Mucosa of descending colon (tissue), 3 donors: ENCODE data around the gene TRMT10C. TPM values are rescaled to one million over a fixed set of nuclear protein-coding genes. Genes with fewer than 3 reads are reported as not detected.

ENCODE experiments used
- ATAC-seq: fragments of 200-7000 bp; cut with Tn5 transposase; one replicate; pipeline ENCODE4 v1.9.1; 2020; ENCODE audit warnings: mild to moderate bottlenecking, moderate library complexity
- DNase-seq, 3 donors: peaks; one replicate each; pipeline ENCODE4 v3.0.0-alpha.2; 2020
- H3K36me3 ChIP-seq: fragments of 200-600 bp; one replicate; pipeline ENCODE4 v1.8.0; 2021; ENCODE audit warnings: low read depth, mild to moderate bottlenecking
- H3K4me1 ChIP-seq: fragments of 200-600 bp; one replicate; pipeline ENCODE4 v1.8.0; 2021; ENCODE audit warnings: low read depth, mild to moderate bottlenecking
- H3K4me3 ChIP-seq: fragments of 200-600 bp; one replicate; pipeline ENCODE4 v1.8.0; 2021; ENCODE audit warnings: mild to moderate bottlenecking
- H3K9me3 ChIP-seq: fragments of 200-600 bp; one replicate; pipeline ENCODE4 v1.8.0; 2021; ENCODE audit warnings: mild to moderate bottlenecking
- intact Hi-C, 2 donors: fragments of 100-400 bp; cut with DNase I in 1 of 2; cut with micrococcal nuclease in 1 of 2; formaldehyde crosslinking; loops; one replicate each; pipeline versions ENCODE4 v1.11.0 to v1.11.1; 2022; cut with DNase I, micrococcal nuclease
- total RNA-seq, 3 donors: library from RNA; stranded (reverse); fragmentation: NEBNext Ultra II Directional in 2 of 3; extraction: Animal tissue kit (Norgen Biotek cat#: 25700) in 2 of 3; gene quantifications; one replicate each; pipeline versions ENCODE4 v1.2.1 to v1.2.4, GENCODE V29; 2021 to 2023
- TF ChIP-seq, protein P1 (sequence below): fragments of 200-600 bp; IDR thresholded peaks from one replicate; pipeline ENCODE4 v1.8.0; 2022; ENCODE audit warnings: antibody characterized with exemption, mild to moderate bottlenecking
- donor health status: DM: no; HTN: no; CAD: no; lungs with moderate emphysema.
- donor health status: DM: no; HTN: no; CAD: no.
- donor health status: DM: no; HTN: yes; CAD: no.

TRMT10C gene
- total RNA-seq, 3 donors from 2014 or later = 14.4 to 17.6 (median 15.7) TPM

DNA sequence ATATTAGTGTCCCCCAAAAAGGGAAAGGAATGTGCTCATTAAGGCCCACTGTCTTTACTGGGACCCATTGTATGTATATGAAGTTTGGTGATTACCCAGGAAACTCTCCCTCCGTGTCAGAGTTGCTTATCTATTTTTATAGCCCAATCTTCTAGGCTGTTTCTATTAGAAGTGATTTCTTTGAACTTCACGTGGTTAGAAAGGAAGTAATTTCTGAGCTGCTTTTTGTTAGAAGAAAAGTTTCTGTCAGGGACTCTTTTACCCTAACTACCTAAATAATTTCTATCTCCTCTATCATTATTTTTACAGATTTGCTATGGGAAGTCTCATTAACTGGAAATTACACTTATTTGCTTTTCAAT lies 31.0 kb upstream of the TRMT10C start:
- TF ChIP-seq, protein P1, sequence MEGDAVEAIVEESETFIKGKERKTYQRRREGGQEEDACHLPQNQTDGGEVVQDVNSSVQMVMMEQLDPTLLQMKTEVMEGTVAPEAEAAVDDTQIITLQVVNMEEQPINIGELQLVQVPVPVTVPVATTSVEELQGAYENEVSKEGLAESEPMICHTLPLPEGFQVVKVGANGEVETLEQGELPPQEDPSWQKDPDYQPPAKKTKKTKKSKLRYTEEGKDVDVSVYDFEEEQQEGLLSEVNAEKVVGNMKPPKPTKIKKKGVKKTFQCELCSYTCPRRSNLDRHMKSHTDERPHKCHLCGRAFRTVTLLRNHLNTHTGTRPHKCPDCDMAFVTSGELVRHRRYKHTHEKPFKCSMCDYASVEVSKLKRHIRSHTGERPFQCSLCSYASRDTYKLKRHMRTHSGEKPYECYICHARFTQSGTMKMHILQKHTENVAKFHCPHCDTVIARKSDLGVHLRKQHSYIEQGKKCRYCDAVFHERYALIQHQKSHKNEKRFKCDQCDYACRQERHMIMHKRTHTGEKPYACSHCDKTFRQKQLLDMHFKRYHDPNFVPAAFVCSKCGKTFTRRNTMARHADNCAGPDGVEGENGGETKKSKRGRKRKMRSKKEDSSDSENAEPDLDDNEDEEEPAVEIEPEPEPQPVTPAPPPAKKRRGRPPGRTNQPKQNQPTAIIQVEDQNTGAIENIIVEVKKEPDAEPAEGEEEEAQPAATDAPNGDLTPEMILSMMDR = no peak
- intact Hi-C loops = no loop called here
- no peak overlapping the region for H3K4me3 ChIP-seq
- DNase-seq (no peak), ATAC-seq (no peak)
- no peaks in the 10 kb centered on the region for H3K9me3 ChIP-seq
- no peaks in the 10 kb centered on the region for H3K4me1 ChIP-seq
- H3K36me3 ChIP-seq = no peaks in the 10 kb centered on the region

DNA sequence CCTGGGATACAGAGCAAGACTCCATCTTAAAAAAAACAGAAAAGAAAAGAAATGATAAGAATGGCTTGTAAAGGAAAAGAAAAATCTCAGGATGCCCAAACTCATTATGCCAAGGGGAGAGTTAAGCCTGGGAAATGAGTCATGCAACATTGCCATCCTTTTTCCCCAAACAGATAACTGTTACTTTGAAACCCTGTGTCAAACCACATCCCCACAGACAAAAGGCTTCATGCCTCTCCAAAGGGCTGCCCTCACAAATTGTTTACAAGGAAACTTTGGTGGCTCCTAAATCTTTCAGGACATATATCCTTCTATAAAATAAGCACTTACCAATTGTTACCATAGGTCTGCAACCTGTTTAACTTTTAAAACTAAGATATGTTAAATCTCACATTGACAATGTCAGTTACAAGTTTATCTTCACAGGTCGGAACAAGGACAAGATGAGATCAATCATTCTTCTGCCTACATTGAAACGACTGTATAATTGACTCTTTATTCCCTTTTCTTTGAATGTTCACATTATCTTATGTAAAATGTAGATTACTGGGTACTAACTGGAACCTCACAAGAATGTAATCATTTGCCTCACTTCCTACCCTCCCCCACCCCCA lies 30.1 kb upstream of the TRMT10C start:
- ATAC-seq = no peak
- intact Hi-C loops = no loop called here

DNA sequence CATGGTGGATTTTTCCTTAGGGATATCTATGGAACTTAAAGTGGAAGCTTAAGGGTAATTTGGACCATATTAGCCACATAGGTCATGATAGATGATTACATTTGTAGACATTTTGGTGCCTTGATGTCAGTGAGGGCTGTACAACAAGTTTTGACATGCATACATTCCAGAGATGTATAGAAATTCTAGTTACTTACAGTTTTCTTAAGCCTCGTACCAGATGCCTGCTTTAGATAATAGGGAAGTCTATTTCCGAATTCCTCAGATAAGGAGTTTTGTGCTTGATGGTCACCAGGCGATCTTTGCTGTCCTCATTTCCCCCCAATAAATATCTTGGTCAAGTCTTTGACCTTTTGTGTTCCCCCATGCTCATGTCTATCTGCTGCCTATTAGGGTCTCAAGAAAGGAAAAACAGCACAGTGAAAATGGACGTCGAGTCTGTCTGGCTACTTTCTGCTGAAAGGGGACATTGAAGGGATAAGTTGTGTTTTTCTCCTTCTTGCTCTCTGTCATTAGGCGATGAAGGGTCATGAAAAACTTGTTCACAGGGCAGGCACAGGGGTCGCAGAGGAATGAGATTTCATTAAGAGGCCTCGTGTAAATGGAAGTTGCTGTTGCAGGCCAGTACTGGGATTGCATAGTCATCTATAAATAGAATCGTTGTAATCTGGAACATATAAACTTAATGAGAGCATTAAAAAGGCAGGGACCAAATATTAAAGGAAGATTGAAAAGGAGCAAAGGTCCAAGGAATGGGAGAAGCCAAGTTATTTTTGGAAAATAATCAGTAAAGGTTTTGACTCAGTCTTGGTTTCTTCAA lies 28.7 kb upstream of the TRMT10C start:
- TF ChIP-seq, protein P1 = no peak
- Histone ChIP-seq H3K4me3 (no peak overlapping the region), H3K9me3 (no peaks in the 10 kb centered on the region), H3K4me1 (no peaks in the 10 kb centered on the region), H3K36me3 (no peaks in the 10 kb centered on the region)
- no peak for ATAC-seq
- intact Hi-C loops = no loop called here
- DNase-seq = no peak

More for the DNA sequence above, 30.1 kb upstream of the TRMT10C start:
- H3K9me3 ChIP-seq = no peaks in the 10 kb centered on the region
- TF ChIP-seq, protein P1 = no peak
- no peaks in the 10 kb centered on the region for H3K36me3 ChIP-seq
- H3K4me1 ChIP-seq = no peaks in the 10 kb centered on the region
- DNase-seq = no peak
- H3K4me3 ChIP-seq = no peak overlapping the region

DNA sequence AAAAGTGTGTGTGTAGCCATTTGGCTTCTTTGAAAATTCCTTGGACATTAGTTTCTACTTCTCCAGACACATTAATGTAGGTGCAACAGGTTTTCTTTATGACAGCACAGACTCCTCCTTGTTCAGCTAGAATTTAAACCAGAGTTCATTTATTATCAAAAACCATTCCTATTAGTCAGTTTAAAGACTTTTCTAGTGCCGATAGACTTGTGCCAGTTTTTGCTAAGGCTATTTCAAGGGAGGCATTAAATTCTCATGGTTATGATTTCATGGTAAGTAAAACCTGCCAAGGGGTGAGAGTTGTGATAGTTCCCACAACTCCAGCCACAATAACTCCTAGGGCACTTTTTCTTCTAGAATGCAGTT lies 28.1 kb upstream of the TRMT10C start:
- TF ChIP-seq, protein P1 = no peak
- intact Hi-C loops = no loop called here
- DNase-seq (no peak), ATAC-seq (no peak)
- H3K9me3 ChIP-seq = no peaks in the 10 kb centered on the region
- H3K36me3 ChIP-seq = no peaks in the 10 kb centered on the region
- H3K4me3 ChIP-seq = no peak overlapping the region
- H3K4me1 ChIP-seq = no peaks in the 10 kb centered on the region

DNA sequence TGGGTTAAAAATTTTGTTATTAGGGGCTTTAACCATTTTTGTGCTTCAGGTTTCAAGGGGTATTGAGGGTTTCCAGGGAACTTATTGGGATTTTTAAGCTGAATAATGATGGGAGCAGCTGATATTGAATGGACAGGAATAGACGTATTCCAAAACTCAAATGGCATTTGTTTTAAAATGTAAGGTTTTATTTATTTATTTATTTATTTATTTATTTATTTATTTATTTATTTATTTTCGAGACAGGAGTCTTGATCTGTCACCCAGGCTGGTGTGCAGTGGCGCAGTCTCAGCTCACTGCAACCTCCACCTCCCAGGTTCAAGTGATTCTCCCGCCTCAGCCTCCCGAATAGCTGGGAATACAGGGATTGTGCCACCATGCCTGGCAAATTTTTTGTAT lies 26.4 kb upstream of the TRMT10C start:
- intact Hi-C loops = no loop called here

More for the DNA sequence above, 26.4 kb upstream of the TRMT10C start:
- no peaks in the 10 kb centered on the region for H3K4me1 ChIP-seq
- ATAC-seq (no peak), DNase-seq (no peak)
- H3K4me3 ChIP-seq = no peak overlapping the region
- TF ChIP-seq, protein P1 = no peak
- no peaks in the 10 kb centered on the region for H3K36me3 ChIP-seq
- no peaks in the 10 kb centered on the region for H3K9me3 ChIP-seq
